Adipose tissue (tissue), 3 donors: ENCODE measurements around the gene TNFRSF9. TPM values are rescaled to one million over a fixed set of nuclear protein-coding genes. Genes with fewer than 3 reads are reported as not detected.

ENCODE experiments used
- H3K27ac ChIP-seq: one replicate; pipeline ENCODE4 v1.5.1; 2013; ENCODE audit warnings: low read depth, low read length
- WGBS, 3 donors: extraction: QIAGEN DNeasy Blood & Tissue Kit; methylation state at CpG; one replicate each; pipeline ENCODE4 v1.1.7; 2013; 5-methylcytosine and 5-hydroxymethylcytosine counted together
- polyA plus RNA-seq, 3 donors: library from polyadenylated mRNA; stranded (reverse); fragments of 200-250 nt; gene quantifications; one replicate each; pipeline ENCODE4 v1.2.3, GENCODE V29; 2013
- donor health status: healthy with polysubstance abuse.
- donor health status: Bipolar disorder and iron deficiency.
- donor health status: healthy.

TNFRSF9 gene
- polyA plus RNA-seq, 3 donors, result 0.21 to 0.22 TPM; not detected in 1

GRCh38 chr1:7891804-7892203 lies 48.8 kb downstream of the TNFRSF9 start:
- no peak overlapping the region for H3K27ac ChIP-seq
- 55 to 64% (median 57%) methylated on average over 9 of the region's 9 CpGs for WGBS, 3 donors

- WGBS, 3 donors, result 98 to 100% (median 99%) methylated on average over 2 of the region's 2 CpGs
- H3K27ac ChIP-seq, result no peak overlapping the region
Measured at GRCh38 chr1:7890853-7891252, 49.8 kb downstream of the TNFRSF9 start.

GRCh38 chr1:7888248-7889081 lies 52.2 kb downstream of the TNFRSF9 start:
- WGBS, 3 donors, result 77 to 84% (median 82%) methylated on average over 9 of the region's 9 CpGs
- H3K27ac ChIP-seq, result no peak overlapping the region

- H3K27ac ChIP-seq, result no peak overlapping the region
- 53 to 59% (median 55%) methylated on average over 7 of the region's 7 CpGs for WGBS, 3 donors
Measured at GRCh38 chr1:7886405-7886745, 54.3 kb downstream of the TNFRSF9 start.

- no peak overlapping the region for H3K27ac ChIP-seq
- WGBS, 3 donors, result 19 to 35% (median 20%) methylated on average over 23 to 25 of the region's 27 CpGs
Measured at GRCh38 chr1:7885513-7886404, 54.9 kb downstream of the TNFRSF9 start.

- WGBS, 3 donors, result 61 to 95% (median 95%) methylated on average over 1 of the region's 1 CpG
- H3K27ac ChIP-seq, result no peak overlapping the region
Measured at GRCh38 chr1:7884757-7885156, 55.9 kb downstream of the TNFRSF9 start.

- WGBS, 3 donors, result 73 to 89% (median 86%) methylated on average over 3 of the region's 3 CpGs
- no peak overlapping the region for H3K27ac ChIP-seq
Measured at GRCh38 chr1:7879228-7879627, 61.4 kb downstream of the TNFRSF9 start.

GRCh38 chr1:7878027-7878426 lies 62.6 kb downstream of the TNFRSF9 start:
- 19 to 63% (median 45%) methylated on average over 1 of the region's 1 CpG for WGBS, 3 donors
- H3K27ac ChIP-seq, result no peak overlapping the region

GRCh38 chr1:7873801-7874795 lies 66.5 kb downstream of the TNFRSF9 start:
- no peak overlapping the region for H3K27ac ChIP-seq
- 73 to 82% (median 81%) methylated on average over 11 of the region's 11 CpGs for WGBS, 3 donors

GRCh38 chr1:7871136-7871535 lies 69.5 kb downstream of the TNFRSF9 start:
- WGBS, 3 donors, result 65 to 79% (median 72%) methylated on average over 6 of the region's 6 CpGs
- no peak overlapping the region for H3K27ac ChIP-seq

- 82 to 88% (median 86%) methylated on average over 16 of the region's 16 CpGs for WGBS, 3 donors
- no peak overlapping the region for H3K27ac ChIP-seq
Measured at GRCh38 chr1:7869136-7869920, 71.3 kb downstream of the TNFRSF9 start.

- 76 to 82% (median 76%) methylated on average over 10 of the region's 10 CpGs for WGBS, 3 donors
Measured at GRCh38 chr1:7868070-7868780, 72.4 kb downstream of the TNFRSF9 start.

GRCh38 chr1:7865978-7866377 lies 74.7 kb downstream of the TNFRSF9 start:
- no peak overlapping the region for H3K27ac ChIP-seq
- WGBS, 3 donors, result 86 to 92% (median 87%) methylated on average over 16 of the region's 16 CpGs

More at GRCh38 chr1:7868070-7868780, 72.4 kb downstream of the TNFRSF9 start:
- H3K27ac ChIP-seq, result no peak overlapping the region
